DMS114 treated with DMSO at 0.1 percent for 48 hours (cell line): ENCODE measurements around the gene MOCS3.

Source experiments
- DNase-seq: peaks from one replicate; lab custom pipeline; 2025; ENCODE audit not compliant: unreplicated experiment; lab: John Stamatoyannopoulos, UW

Gene MOCS3

GRCh38 chr20:50958615-50959542, at the start of gene MOCS3:
Gene MOCS3, plus strand, starts transcription at chr20:50958818. Its CDS starts 25 bp downstream, at chr20:50958843.
- DNase-seq, result peak; percentile 99

GRCh38 chr20:50909413-50909812, 49.2 kb upstream of the MOCS3 start:
- no peak for DNase-seq

GRCh38 chr20:50911030-50911429, 47.6 kb upstream of the MOCS3 start:
- DNase-seq, result no peak

GRCh38 chr20:50911716-50912115, 46.9 kb upstream of the MOCS3 start:
- no peak for DNase-seq

- DNase-seq, result no peak
These were observed 44.8 kb upstream of the MOCS3 start for GRCh38 chr20:50913690-50914375.

GRCh38 chr20:50915424-50915823, 43.2 kb upstream of the MOCS3 start:
- DNase-seq, result no peak

GRCh38 chr20:50916257-50916656, 42.4 kb upstream of the MOCS3 start:
- peak; percentile 41 for DNase-seq

GRCh38 chr20:50916934-50917333, 41.7 kb upstream of the MOCS3 start:
- DNase-seq, result no peak

- no peak for DNase-seq
These were observed 40.2 kb upstream of the MOCS3 start for GRCh38 chr20:50918403-50918802.

- DNase-seq, result no peak
These were observed 39.1 kb upstream of the MOCS3 start for GRCh38 chr20:50919567-50919966.

- DNase-seq, result no peak
These were observed 37.6 kb upstream of the MOCS3 start for GRCh38 chr20:50920997-50921396.

- DNase-seq, result no peak
These were observed 36.7 kb upstream of the MOCS3 start for GRCh38 chr20:50921803-50922501.

GRCh38 chr20:50924261-50924920, 34.2 kb upstream of the MOCS3 start:
- no peak for DNase-seq

GRCh38 chr20:50926530-50926929, 32.1 kb upstream of the MOCS3 start:
- no peak for DNase-seq

GRCh38 chr20:50928469-50928868, 30.1 kb upstream of the MOCS3 start:
- no peak for DNase-seq

- DNase-seq, result peak; percentile 98
These were observed 29.1 kb upstream of the MOCS3 start for GRCh38 chr20:50929299-50930138.

- no peak for DNase-seq
These were observed 28.3 kb upstream of the MOCS3 start for GRCh38 chr20:50930139-50930975.

- DNase-seq, result no peak
These were observed 27.7 kb upstream of the MOCS3 start for GRCh38 chr20:50930976-50931305.

- DNase-seq, result peak; percentile 97
These were observed 27.2 kb upstream of the MOCS3 start, which contains the start of gene ADNP for GRCh38 chr20:50931306-50932015. Gene ADNP, minus strand, starts transcription at chr20:50931437. Its CDS starts 27,441 bp downstream, at chr20:50903996.
